K562 (cell line): Measurements from ENCODE around the gene PRKAR1B.

Experiments
- HMGXB4 ChIP-seq: sonication (generic); formaldehyde crosslinking; IDR thresholded peaks from 2 replicates; pipeline ENCODE4 v1.8.1; 2023; ENCODE audit warnings: mild to moderate bottlenecking, missing genetic modification reagents
- JUNB ChIP-seq: fragments of 450-650 bp; formaldehyde crosslinking; conservative IDR thresholded peaks from 2 replicates; pipeline ENCODE4 v1.4.0; 2020; ENCODE audit warnings: mild to moderate bottlenecking
- MTA3 ChIP-seq: fragments of 450-650 bp; formaldehyde crosslinking; IDR thresholded peaks from 2 replicates; pipeline ENCODE4 v1.6.1; 2017; ENCODE audit warnings: mild to moderate bottlenecking, borderline replicate concordance
- PHF21A ChIP-seq: fragments of 450-650 bp; IDR thresholded peaks from 2 replicates; pipeline ENCODE4 v1.6.1; 2017; ENCODE audit warnings: low read depth, borderline replicate concordance
- RBBP5 ChIP-seq: fragments of 200-600 bp; sonication (generic); IDR thresholded peaks from 2 replicates; pipeline ENCODE4 v1.6.1; 2012; ENCODE audit warnings: borderline replicate concordance, mild to moderate bottlenecking, low read length, control low read depth, inconsistent platforms; ENCODE audit not compliant: insufficient read depth, poor library complexity, severe bottlenecking
- REST ChIP-seq, 2 experiments: fragments of 450-650 bp; formaldehyde crosslinking in 1 of 2; IDR thresholded peaks; 2 replicates each; pipeline versions ENCODE4 v1.4.0 to v1.6.1; 2014 to 2020; ENCODE audit warnings: mild to moderate bottlenecking in 2 of 2, borderline replicate concordance in 1 of 2, low read depth in 1 of 2
- SRF ChIP-seq, 2 experiments: fragments of 250-450, 450-650 bp in 1 of 2; sonication (Bioruptor Pico) in 1 of 2; sonication (generic) in 1 of 2; formaldehyde crosslinking; IDR thresholded peaks; 2 replicates each; pipeline versions ENCODE4 v1.5.0 to v1.5.1; 2020 to 2022; ENCODE audit warnings: mild to moderate bottlenecking in 1 of 2, missing genetic modification reagents in 1 of 2
- ZBTB33 ChIP-seq: sonication (generic); formaldehyde crosslinking; IDR thresholded peaks from 2 replicates; pipeline ENCODE4 v1.8.1; 2023; ENCODE audit warnings: mild to moderate bottlenecking, missing genetic modification reagents
- ZBTB49 ChIP-seq: sonication (generic); formaldehyde crosslinking; IDR thresholded peaks from 2 replicates; pipeline ENCODE4 v1.8.0; 2022; ENCODE audit warnings: missing genetic modification reagents, mild to moderate bottlenecking, borderline replicate concordance
- ZFP30 ChIP-seq: fragments of 250-450 bp; sonication (Bioruptor Pico); IDR thresholded peaks from 2 replicates; pipeline ENCODE4 v1.8.0; 2022; ENCODE audit warnings: moderate library complexity, mild to moderate bottlenecking, inconsistent platforms, borderline replicate concordance
- ZNF699 ChIP-seq: fragments of 250-450 bp; sonication (Bioruptor Pico); IDR thresholded peaks from 2 replicates; pipeline ENCODE4 v1.8.0; 2021; ENCODE audit warnings: mild to moderate bottlenecking, moderate library complexity; ENCODE audit not compliant: insufficient replicate concordance

GRCh38 chr7:707296-708000, 19.6 kb downstream of the PRKAR1B start:
- no peak for TF ChIP-seq ZNF699 (CRISPR knock-in tag)
- TF ChIP-seq RBBP5: no peak
- no peak for TF ChIP-seq REST (IDR thresholded peaks at IDR 0.05; ENCODE audit: borderline replicate concordance)
- no peak for TF ChIP-seq REST (CRISPR knock-in tag; IDR thresholded peaks at IDR 0.05; ENCODE audit: low read depth)
- TF ChIP-seq MTA3: no peak
- TF ChIP-seq SRF (CRISPR knock-in tag; IDR thresholded peaks at IDR 0.05): no peak
- no peak for TF ChIP-seq PHF21A
- no peak for TF ChIP-seq ZBTB33 (CRISPR knock-in tag)
- TF ChIP-seq ZBTB49 (CRISPR knock-in tag): no peak
- no peak for TF ChIP-seq JUNB (CRISPR knock-in tag)
- TF ChIP-seq HMGXB4 (CRISPR knock-in tag): no peak
- no peak for TF ChIP-seq ZFP30 (CRISPR knock-in tag)
